MV-4-11 (cell line): ENCODE measurements around the gene DUT.

Experiments
- DNase-seq: peaks from one replicate; lab custom pipeline; 2025; lab: John Stamatoyannopoulos, UW

Gene DUT

DNA sequence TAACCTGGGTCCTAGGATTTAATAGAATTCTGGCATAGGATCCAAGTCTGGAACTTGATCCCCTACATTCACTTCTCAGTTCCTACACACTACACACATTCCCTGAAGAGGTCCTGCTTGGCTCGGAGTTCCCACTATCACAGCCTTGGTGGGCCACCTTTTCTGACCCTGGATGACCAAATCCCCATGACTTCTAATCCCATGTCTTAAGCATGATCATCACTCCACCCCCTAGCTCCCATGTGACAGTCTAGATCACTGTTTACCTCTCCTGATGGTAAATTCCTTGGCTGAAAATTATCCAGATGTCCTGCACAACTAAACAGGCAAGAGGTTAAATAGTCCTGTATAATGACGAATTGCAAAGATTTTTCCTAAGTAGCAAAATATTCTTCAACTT lies 40.3 kb downstream of the DUT start:
- no peak for DNase-seq

DNA sequence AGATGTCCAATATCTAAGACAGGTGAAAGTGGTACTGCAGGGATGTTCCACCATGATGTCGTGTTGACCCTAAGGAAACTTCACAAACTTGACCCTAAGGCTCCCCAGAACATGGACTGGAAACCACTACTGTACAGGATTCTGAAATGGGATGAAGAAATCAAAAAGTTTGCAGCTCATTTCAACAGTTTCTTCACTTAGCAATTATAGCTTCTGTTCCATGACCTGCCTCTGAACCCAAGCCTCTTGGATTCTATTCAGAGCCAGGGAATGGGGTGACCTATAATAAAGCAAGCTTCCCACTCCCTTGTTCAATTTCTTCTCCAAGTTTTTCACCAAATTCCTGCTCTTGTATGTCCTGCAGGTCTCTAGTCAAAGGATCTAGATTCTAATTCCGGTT lies 40.7 kb downstream of the DUT start:
- DNase-seq, result no peak

DNA sequence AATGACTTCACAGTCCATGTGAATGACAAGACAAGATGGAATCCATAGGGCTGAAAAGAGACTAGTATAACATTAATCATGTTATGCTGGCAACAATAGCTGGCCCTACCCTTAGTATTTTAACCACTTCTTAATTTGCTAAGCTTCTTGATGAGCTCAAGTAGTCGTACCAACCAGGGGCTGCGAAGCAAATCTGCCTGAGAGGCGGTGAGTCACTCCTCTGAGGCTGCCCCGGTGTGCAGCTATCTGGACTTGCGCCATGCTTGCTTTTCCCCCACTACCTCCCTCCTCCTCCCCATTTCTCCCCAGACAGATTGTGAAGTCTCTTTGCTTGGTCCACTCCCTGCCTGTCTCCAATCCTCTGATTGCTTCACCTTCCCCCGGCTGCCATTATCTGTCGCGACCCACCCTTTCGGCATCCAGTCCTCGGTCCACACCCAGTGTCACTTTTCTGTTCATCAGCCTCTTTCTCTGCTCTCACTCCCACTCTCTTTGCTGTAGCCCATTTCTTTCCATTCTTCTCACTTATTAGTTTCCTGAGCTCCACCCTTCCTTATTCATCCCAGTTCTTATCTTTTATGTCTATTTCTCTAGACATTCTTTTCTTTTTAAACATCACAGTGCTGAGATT lies 42.7 kb downstream of the DUT start:
- peak; percentile 74 for DNase-seq

DNA sequence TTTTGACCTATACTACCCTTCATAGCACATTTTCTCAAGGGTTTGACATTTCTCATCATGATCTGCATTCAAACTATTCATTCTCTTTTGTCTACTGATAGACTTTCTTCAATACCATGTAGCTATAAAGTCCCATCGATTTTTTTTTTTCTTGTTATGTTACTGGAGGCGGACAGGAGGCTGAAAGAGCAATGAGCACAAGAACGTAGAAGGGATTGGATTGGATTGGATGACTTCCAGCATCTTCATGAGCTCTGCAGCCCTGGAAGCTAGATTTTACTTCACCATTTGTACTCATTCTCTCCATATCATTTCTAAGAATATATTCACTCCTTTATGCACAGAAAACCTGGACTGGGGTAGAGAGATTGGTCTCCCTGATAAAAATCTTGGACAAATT lies 43.2 kb downstream of the DUT start:
- no peak for DNase-seq

DNA sequence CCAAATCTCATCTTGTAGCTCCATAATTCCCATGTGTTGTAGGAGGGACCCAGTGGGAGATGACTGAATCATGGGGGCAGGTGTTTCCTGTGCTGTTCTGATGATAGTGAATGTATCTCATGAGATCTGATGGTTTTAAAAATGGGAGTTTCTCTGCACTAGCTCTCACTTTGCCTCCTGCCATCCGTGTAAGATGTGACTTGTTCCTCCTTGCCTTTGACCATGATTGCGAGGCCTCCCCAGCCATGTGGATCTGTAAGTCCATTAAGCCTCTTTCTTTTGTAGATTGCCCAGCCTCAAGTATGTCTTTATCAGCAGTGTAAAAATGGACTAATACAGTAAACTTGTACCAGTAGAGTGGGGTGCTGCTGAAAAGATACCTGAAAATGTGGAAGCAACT lies 44.5 kb downstream of the DUT start:
- no peak for DNase-seq

DNA sequence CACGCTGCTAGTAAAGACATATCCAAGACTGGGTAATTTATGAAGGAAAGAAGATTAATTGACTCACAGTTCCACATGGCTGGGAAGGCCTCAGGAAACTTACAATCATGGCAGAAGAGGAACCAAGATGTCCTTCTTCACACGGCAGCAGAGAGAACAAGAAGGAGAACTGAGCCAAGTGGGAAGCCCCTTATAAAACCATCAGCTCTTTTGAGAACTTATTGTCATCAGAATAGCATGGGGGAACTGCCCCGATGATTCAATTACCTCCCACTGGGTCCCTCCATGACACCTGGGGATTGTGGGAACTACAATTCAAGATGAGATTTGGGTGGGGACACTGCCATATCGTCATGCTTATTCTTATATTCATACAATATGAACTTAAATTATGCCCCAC lies 49.0 kb downstream of the DUT start:
- peak; percentile 9 for DNase-seq

DNA sequence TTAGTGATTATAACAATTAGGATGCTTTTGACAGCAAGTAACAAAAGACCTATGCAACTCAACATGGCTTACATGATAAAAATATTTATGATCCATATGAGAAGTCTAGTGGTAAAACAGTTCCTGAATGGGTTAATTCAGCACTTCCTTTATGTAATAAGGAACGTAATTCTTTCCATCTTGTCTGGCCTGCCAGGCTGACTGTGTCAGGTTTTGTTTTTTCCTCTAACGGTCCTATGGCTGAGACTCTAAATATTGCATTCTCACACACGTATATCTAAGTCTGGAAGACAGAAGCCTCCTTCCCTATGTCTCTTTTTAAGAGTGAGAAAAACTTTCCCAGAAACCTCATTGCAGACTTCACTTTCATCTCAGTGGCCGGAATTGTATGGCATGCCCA lies 50.6 kb downstream of the DUT start:
- DNase-seq, result no peak

DNA sequence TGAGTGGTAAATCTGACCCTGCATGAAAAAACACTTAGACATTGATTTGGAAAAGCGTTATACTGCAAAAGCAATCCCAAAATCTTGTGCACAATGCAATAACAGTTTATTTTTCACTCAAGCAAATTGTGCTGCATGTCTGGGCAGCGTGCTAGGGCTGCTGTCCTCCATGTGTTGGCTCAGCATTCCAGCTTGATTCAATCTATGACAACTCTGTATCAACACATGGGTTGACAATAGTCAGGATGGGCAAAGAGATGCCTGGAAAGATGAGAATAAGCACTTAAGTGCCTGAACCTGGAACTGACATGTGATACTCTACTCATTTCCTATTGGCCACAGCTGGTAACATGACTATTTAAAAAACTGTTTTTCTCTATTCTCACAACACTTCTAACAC lies 51.8 kb downstream of the DUT start:
- no peak for DNase-seq

DNA sequence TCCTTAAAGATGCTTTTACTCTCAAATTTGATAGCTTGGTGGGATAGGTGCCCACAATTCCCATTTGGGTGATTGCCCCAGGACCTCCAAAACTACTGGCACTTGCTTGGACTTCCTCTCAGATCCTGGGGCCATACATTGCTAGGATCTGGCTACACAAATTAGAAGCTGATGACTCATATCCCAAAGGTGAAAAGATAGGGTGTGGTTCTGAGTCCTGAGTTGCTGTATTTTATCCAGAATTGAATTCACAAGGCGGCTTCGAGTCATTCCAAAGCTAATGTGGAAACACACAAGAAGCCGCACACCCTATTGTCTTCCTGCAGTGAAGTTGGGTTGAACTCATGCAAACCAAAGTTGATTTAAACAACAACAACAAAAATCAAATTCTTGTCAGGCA lies 53.4 kb downstream of the DUT start:
- DNase-seq, result no peak

DNA sequence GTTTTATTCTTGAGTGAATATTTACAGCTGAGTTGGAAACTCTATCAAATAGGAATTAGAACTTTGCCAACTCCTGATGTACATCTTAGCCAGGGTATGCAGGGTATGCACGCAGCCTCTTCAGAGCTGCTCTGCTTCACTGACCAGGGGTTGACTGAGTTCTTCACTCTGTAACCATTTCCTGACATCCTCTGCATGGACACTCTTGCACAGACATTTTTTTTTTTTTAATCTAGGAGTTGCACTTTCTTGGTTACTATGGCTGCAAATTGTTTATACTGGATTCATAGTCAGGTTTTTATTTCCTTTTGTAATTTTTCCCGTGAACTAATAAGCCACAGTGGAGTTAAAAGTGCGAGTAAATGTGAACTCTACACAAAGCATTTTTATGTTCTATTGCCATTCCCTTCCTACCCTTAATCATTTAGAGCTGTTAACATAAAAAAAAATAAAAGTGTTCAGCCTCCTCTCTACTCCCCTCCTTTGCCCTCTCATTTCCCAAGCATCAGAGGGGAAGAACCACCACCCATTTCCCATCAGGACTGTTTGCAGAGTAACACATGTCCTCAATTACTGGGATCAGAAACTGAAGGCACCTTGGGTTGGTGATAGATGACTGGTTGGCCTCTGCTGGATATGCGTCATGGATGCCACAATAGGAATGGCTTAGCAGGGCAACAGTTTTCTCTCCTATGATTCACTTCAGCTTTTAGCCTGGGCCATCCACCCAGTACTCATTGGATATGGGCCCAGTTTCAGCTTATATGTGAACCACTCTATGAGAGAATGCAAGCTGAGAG lies 54.0 kb downstream of the DUT start:
- DNase-seq, result no peak

DNA sequence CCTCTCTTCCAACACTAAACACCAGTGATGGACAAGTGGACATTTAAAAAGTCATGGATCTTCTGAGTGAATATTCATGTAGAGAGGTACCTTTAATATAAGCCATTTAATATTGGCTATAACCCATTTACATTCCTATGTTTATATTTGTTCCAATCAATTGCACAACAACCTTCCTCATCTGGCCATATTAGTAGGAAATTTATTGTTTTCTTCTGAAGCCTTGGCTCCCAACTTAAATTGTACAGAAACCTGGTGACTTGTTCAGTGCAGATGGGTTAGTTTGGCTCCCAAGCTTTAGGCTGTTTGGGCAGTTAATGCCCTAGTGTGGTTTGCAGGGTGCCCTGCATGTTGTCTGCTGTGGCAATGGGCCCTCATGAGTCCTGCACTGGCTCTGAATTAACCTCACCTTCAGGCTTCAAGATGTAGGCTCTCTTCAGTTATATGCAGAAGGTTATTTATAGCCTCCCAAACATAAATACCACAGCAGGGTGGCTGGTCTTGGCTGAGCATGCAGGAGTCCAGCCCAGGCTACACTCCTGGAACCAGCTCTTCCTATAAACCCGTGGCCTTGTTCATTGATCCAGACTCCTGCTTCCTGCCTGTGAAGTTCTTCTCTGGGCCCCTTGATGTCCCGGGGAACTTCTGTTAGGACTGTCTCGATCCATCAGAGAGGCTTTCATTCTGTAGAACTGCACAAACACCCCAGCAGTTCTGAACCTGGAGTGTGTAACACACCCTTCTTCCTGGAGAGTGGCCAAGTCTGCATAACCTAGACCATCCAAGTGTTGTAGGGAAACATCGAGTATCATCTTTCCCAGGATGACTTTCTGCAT lies 57.0 kb downstream of the DUT start:
- DNase-seq, result no peak

DNA sequence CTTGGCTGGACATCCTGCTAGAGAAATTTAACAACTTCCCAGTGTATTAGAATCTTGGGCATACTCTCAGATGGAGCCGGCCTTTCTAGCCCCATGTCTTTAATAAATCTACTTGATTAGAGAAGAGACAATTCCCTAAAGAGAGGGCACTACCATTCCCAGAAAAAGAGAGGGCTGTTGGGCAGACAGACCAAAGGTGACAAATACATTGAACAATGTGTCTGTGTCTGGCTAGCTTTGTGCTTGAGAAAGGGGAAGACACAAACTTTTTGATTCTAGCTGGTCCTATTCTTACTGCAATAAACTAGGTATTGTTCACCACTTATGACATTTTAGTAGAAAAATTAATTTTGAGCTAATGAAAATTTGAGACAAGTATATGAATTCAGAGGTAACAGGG lies 57.7 kb downstream of the DUT start:
- no peak for DNase-seq

DNA sequence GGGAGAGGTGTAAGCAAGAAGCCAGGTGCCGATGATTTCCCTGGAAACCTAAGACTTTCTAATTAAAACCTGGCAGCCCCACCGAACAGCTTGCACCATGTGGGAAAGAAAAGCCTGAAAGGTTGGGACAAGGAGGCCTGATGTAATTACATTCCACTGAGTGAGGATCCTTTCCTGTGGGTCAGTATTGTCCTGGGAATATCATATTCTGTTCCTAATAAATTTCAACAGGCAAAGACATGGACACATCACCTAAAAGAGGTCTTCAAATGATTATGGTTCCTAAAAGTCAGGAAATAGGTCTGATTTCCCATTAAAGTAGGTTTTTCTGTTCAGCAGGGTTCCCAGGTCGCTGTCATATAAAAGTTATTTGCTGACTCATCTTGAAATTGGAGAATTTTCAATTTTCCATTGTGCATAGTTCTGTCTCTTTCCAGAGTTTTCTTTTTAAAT lies 58.5 kb downstream of the DUT start:
- no peak for DNase-seq

DNA sequence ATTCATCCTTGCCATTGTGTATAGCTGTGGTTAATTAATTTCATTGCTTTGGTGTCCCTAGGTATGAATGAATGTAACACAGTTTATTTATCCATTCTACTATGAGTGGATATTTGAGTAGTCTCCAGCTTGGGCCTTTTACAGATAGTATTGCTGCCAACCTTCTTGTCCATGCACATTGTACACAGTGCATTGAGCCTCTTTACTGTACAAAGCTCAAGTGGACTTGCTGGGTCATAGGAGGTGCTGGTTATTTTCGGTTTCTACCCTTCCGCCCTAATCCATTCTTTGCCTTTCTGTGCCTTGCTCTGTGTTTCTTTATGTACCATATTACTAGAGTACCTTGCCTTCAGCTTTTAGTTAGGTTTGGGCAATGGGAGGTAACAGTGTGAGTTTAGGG lies 60.7 kb downstream of the DUT start:
- no peak for DNase-seq

DNA sequence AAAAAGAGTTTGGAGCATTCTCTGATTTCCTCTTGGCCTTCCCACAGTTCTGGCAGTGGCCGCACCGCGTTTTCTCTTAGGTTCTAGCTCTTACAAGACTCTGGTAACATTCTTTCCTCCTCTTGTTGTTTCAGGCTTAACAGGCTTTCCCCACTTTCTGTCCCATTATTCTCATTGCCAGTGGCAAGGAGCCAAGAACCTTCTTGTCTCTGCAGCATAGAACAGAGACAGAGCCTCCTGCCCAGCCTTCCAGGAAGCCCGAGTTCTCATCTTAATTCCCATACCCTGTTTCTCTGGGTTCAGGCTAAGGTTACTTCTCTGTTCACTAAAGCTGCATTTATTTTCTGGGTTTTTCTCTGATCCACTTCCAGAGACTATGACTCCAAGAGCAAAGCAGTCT lies 61.1 kb downstream of the DUT start:
- no peak for DNase-seq
